HG02759 (cell line): ENCODE measurements around the gene ARL5B.
"Not testable (repeated sequence)": the region's sequence is repeated elsewhere in the genome, so short reads cannot be mapped to it uniquely, and the experiment has no call there.

Source experiments
- ATAC-seq: cut with Tn5 transposase; IDR thresholded peaks from one replicate; pipeline ENCODE4 v1.9.1; 2021; ENCODE audit warnings: mild to moderate bottlenecking, moderate library complexity; ENCODE audit not compliant: unreplicated experiment

The ARL5B gene, protein sequence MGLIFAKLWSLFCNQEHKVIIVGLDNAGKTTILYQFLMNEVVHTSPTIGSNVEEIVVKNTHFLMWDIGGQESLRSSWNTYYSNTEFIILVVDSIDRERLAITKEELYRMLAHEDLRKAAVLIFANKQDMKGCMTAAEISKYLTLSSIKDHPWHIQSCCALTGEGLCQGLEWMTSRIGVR

DNA sequence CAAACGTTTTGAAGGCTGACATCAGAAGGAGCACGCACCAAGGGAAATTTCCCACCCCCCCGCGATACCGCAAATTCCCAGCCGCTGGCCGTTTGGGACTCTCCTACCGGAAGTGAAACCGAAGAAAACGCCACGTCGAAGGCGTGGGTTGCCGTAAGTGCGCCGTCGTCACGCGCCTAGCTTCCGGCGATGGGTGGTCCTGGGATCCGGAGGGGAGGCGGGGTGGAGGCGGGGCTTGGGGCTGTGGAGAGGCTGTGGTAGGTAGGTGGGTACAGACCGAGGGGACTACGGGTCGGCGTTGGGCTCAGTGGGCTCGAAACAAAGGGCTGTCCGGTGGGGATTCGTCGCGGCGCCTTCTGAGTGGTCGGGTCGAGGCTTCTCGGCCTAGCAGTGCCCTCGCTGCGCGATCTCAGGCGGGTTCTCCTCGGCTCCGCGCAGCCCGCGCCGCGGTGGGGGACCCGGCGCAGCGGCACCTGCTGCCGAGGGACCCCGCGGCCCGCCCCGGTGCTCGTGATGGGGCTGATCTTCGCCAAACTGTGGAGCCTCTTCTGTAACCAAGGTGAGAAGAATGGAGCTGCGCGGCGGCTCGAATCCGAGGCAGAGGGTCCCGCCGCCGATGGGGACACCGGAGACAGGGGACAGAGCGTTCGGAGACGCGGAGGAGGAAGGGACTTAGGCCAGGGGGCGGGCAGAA is at the start of gene ARL5B:
Gene ARL5B (plus strand): TSS at position 307 of the 694 bp plus-strand sequence. CDS start 207 bp downstream, at position 514.
- ATAC-seq, result peak; percentile 92

DNA sequence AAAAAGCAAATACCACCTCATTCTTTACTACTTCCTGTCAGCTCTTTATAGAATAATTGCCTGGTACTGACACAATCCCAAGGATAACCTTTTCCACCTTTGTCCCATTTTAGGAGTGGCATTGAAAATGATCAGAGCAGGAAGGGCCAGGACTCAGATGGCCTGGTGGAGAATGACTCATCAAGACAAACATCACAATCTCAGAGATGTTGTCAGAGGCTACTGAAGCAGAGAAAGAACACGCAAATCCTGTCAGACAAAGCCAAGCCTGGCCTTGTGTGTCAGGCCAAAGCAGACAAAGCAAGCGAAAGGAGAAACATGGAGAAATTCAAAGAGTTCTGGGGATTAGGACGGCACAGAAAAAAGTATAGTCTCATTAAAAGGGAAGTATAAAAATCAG is 48.7 kb upstream of the ARL5B start:
- ATAC-seq, result no peak

DNA sequence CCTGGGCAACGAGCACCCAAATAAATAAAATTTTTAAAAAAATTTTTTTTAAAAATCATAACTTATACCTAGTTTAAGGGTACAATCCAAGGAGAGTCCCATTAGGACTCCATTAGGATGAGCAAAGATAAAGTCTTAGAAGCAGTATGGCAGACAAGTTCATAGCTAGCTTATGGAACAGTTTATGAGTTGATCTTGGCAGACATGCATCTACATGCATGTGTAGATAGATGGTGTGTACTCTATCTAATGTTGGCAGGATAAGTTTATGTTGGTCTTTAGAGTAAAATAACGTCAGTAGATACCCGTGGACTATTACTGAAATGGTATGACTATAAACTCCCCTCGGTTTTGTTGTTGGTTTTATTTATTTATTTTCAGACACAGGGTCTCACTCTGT is 48.1 kb upstream of the ARL5B start:
- ATAC-seq, result no peak

DNA sequence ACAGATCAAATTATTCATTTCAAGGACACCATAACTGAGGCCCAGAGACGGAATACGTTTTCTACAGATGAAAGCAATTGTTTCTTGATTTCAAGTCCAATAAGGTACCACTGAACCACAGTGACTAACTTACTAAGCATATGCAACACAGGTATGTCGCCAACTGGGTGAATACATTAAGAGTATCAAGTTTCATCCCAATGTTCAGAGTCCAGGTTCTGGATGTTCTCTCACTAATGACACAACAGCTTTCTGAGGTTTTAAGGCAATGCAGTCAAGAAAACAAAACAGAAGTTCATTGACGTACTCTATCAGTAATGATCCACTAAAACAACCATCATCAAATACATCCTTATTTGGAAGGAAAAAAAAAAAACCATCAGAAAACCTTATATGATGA is 43.6 kb upstream of the ARL5B start:
- ATAC-seq, result no peak

DNA sequence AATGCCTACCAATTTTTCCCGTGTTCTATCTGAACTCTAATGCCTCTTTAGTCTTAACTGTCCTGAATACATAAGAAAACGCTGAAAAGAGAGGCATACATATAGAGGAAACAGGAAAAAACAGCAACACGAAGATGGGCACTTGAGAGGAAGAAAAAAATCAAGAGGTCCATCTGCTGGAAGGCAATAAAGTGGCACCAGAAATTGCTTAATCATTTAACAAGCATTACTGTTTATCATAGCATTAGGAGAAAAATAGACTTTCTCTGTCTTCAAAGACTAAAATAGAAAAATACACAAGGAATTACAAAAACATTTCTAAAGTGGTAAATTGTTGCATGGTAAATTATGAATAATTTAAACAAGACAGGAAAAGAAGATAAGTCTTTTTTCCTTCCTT is 42.9 kb upstream of the ARL5B start:
- ATAC-seq, result no peak

DNA sequence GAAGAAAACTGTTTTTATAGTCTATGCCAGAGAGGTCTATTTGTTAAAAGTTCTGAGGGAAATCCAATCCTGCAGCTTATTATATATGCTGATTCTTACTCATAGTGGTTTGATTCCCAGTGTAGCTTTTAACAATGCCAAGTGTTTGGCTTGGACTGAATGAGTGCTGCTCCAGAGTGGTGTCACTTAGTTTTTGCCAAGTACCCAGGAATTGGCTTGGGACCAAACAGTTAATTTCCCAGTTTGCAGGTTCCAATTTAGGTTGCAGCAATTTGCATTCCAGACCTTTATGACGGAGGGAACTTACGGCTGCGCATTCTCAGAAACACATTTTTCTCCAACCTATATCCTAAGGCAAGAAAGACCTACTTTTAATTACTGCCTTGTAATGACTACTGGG is 40.2 kb upstream of the ARL5B start:
- no peak for ATAC-seq

DNA sequence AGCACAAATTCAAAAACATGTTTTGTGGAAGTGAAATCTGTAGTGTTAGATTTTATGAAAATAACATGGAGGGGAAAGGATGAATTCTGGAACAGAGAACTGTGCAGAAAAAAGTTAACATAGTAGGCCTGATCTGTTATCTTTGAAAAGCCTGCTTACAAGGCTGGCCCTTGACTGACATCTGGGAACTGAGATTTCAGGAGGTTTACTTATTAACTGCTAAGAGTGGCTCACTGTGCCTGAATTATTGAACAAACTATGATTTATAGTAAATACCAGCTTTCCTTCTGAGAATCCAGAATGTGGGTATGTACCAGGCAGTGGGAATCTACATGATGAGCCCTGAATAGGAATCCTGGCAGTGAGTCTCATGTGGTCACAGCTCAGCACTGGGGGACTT is 38.4 kb upstream of the ARL5B start:
- ATAC-seq, result no peak

DNA sequence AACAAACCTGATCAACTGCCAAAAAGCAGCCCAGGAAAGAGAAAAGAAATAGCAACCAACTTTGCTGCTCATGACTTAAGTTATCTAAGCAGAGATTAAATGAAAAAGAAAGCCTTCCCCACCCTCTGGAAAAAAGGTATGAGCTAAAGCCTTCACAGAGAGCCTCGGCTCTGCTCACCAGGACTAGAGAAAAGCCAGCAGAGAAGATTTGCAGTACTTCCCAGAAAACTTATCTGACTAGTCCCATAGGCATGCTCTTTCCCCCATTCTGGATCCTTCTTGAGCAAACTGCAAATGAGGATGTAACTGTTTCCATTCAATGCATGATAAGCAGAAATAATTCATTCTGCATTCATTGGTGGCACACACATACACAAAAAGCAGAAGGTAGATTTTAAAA is 35.6 kb upstream of the ARL5B start:
- not testable (repeated sequence) for ATAC-seq

DNA sequence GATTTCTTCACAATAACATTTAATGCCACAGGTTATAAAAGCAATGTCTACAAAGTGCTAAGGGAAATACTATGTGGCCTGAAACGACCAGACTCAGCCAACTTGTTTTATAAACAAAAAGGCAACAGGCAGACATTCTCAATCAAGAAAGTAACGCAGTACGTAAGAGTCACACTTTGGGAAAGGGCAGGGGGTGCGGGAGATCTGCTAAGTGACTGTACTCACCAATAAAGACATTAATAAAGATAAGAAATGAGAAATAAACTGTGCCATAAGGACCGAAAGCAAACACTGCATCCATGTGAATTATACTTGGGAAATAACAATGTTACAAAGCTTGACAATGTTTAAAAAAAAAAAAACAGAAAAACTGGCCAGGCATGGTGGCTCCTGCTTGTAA is 33.3 kb upstream of the ARL5B start:
- ATAC-seq, result no peak

DNA sequence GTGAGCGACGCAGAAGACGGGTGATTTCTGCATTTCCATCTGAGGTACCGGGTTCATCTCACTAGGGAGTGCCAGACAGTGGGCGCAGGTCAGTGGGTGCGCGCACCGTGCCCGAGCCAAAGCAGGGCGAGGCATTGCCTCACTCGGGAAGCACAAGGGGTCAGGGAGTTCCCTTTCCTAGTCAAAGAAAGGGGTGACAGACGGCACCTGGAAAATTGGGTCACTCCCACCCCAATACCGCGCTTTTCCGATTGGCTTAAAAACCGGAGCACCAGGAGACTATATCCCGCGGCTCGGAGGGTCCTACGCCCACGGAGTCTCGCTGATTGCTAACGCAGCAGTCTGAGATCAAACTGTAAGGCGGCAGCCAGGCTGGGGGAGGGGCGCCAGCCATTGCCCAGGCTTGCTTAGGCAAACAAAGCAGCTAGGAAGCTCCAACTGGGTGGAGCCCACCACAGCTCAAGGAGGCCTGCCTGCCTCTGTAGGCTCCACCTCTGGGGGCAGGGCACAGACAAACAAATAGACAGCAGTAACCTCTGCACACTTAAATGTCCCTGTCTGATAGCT is 31.7 kb upstream of the ARL5B start:
- ATAC-seq, result not testable (repeated sequence)

DNA sequence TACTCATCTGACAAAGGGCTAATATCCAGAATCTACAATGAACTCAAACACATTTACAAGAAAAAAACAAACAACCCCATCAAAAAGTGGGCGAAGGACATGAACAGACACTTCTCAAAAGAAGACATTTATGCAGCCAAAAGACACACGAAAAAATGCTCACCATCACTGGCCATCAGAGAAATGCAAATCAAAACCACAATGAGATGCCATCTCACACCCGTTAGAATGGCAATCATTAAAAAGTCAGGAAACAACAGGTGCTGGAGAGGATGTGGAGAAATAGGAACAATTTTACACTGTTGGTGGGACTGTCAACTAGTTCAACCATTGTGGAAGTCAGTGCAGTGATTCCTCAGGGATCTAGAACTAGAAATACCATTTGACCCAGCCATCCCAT is 26.7 kb upstream of the ARL5B start:
- ATAC-seq, result not testable (repeated sequence)

DNA sequence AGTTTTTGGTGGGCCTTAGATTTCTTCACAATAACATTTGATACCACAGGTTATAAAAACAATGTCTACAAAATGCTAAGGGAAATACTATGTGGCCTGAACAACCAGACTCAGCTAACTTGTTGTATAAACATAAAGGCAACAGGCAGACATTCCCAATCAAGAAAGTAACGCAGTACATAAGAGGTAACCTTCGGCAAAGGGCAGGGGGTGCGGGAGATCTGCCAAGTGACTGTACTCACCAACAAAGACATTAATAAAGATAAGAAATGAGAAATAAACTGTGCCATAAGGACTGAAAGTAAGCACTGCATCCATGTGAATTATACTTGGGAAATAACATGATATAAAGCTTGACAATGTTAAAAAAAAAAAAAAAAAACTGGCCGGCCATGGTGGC is 23.2 kb upstream of the ARL5B start:
- no peak for ATAC-seq

DNA sequence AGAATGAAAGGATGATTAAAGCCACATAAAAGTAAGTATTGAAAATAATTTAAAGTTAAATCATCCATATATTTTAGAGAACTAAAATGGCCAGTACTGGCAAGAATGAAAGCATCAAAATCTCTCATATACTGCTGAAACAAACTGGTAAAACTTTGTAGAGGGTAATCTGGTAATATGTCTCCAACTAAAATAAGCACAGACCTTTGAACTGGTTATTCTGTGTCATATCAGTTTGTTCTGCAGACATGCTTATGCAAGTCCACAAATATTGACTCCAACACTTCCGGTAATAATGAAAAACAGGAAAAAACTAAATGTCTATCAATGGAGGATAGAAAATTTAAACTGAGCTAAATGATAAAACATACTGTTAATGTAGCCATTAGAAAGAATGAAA is 21.8 kb upstream of the ARL5B start:
- not testable (repeated sequence) for ATAC-seq

DNA sequence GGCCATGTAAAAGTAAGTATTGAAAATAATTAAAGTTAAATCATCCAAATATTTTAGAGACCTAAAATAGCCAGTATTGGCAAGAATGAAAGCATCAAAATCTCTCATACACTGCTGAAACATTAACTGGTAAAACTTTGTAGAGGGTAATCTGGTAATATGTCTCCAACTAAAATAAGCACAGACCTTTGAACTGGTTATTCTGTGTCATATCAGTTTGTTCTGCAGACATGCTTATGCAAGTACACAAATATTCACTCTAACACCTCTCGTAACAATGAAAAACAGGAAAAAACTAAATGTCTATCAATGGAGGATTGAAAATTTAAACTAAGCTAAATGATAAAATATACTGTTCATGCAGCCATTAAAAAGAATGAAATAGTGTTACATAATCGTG is 19.5 kb upstream of the ARL5B start:
- not testable (repeated sequence) for ATAC-seq

DNA sequence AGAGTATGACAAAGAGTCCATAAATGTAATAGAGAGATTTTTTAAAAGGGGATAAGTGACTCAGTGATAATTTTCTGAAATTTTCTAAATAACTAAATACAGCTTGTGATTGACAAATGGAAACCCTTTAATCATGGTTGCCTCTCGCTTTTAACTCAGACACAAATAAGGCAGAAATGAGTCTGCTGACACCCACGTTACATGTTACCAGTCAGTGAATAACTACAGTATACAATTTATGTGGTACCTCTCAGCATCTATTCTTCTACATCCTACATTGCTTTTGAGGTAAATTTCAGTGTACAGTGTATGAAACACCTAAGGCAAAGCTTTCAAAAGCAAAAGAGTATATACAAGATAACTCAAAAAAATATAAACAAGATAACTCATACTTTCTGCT is 12.1 kb upstream of the ARL5B start:
- no peak for ATAC-seq

DNA sequence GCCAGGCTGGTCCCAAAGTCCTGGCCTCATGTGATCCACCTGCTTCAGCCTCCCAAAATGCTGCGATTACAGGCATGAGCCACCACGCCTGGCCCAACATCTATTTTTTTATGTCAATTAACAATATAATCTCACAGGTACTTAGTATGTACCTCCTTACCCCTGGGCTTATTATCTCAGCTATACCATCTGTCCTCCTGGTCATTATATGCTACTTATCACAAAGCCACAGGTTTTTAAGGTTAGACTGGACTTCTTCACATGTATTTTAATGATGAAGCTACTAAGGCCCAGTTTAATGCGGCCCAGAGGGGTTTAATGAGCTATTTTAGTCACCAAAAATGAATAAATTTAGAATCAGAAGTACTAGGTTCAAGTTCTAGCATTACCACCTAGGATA is 11.3 kb upstream of the ARL5B start:
- ATAC-seq, result no peak

DNA sequence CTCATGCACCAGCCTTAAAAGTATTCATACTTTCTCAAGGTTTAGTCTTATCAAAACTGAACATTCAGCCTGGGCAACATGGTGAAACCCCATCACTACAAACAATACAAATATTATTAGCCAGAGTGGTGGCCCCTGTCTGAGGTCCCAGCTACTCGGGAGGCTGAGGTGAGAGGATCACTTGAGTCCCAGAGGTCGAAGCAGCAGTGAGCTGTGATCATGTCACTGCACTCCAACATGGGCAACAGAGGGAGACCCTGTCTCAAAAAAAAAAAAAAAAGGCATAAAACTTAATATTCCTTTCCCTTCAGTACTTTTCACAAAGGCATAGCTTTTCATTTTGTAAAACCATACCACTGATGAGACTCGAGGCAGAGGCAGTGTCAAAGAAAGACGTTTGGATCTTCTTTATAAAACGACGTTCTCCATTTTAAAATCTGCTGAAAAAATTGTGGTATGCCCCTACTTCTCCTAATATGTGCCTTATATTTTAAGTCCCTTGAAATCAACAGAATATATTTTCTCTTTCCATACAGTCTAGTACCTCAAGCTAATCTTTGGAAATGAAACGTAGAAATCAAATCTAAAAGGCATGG is 9.8 kb upstream of the ARL5B start:
- ATAC-seq, result no peak

DNA sequence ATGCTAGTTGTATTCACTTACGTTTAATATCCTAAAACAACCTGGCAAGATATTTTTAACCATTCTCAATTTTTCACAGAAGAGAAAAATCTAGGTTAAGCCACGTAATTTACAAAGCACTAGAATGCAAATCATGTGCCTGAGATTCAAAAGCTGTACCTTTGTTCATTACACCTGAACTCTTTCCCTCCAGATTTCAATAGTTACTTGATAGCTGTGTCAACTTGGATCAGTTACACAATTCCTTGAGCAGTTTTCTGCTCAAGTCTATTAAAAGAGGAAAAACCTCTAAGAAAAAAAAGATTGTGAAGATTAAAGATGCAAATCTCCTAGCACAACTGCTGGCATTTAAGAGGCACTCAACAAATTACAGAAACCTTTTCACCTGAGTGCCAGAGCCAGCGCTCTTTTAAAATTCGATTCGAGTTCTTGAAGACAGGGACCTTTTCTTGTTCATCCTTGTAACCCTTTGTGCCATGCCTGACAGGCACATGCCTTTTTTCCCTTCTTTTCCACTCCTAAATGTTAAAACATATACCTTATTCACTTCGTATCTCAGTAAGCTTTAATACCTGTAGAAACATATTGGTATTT is 8.7 kb upstream of the ARL5B start:
- ATAC-seq, result no peak

DNA sequence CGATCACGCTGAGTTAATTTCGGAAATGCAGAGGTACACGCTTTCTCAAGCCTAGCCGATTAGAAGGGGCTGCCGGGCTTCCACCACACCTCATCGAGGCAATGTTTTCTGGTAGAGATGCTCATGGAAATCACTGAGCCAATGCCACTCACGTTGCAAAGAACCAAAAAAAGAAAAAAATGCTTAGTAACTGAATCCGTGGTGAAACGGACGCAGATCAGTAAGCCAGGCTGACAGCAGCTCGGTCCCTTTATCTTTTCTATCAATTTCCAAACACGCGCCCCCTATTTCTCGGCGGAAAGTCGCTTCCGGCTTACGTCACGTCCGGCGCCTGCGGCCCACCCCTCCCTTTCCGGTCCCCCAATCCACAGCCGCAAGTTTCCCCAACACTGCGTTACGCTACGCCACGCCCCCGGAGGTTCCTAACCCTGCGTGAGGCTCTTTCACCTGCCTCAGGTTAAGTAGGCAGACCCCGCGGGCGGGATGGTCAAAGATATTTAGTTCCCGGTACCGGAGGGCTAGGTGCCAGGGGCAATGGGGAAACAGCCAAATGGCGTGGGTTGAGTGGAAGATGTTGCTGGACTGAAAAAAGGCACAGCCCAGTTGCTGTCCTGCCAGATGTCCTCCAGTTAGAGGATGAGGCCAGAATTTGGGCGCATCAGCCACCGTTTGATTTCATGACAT is 7.8 kb upstream of the ARL5B start, which contains the start of gene NSUN6:
Gene NSUN6 (minus strand): TSS at position 264 of the 684 bp plus-strand sequence. CDS start 384 bp downstream, outside the sequence.
- peak; percentile 99 for ATAC-seq

DNA sequence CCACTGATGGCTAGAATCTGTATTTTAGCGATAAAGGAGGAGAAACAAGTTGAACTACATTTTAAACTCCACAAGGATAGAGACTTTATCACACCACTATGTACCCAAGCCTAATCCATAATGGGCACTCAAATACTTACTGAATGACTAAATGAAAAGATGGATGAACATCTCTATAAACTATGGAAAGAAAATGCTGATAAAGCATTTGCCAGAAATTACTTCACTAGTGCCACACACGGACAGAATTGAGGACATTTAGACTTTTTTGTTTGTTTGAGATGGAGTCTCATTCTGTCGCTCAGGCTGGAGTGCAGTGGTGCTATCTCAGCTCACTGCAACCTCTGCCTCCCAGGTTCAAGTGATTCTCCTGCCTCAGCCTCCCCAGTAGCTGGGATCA is 6.1 kb upstream of the ARL5B start:
- no peak for ATAC-seq

DNA sequence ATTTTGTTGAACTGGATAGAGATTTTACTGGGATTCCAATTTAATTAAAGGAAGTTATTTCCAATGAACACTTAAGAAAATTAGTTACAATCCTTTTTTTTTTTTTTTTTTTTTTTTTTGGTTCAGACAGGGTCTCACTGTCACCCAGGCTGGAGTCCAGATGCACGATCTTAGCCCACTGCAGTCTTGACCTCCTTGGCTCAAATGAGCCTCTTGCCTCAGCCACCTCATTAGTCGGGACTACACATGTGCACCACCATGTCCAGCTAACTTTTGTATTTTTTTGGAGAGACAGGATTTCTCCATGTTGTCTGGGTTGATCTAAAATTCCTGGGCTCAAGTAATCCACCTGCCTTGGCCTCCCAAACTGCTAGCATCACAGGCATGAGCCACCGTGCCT is 2.5 kb upstream of the ARL5B start:
- ATAC-seq, result no peak
